HG02623 (cell line): Measurements from ENCODE around the gene OR4A47.
"Not testable (repeated sequence)": the region's sequence is repeated elsewhere in the genome, so short reads cannot be mapped to it uniquely, and the experiment has no call there.

Source experiments
- ATAC-seq: cut with Tn5 transposase; IDR thresholded peaks from one replicate; pipeline ENCODE4 v1.9.1; 2021; ENCODE audit warnings: moderate library complexity; ENCODE audit not compliant: unreplicated experiment

The OR4A47 gene

GRCh38 chr11:48488493-48488892, at the start of gene OR4A47:
Gene OR4A47, plus strand, starts transcription at chr11:48488793. Its CDS starts 0 bp downstream, at chr11:48488793.
- not testable (repeated sequence) for ATAC-seq

GRCh38 chr11:48455909-48456308, 32.7 kb upstream of the OR4A47 start:
- ATAC-seq: not testable (repeated sequence)

GRCh38 chr11:48473966-48474365, 14.6 kb upstream of the OR4A47 start:
- ATAC-seq: not testable (repeated sequence)

- ATAC-seq: not testable (repeated sequence)
These were observed 13.9 kb upstream of the OR4A47 start for GRCh38 chr11:48474703-48475102.

GRCh38 chr11:48506169-48506568, 17.6 kb downstream of the OR4A47 start:
- not testable (repeated sequence) for ATAC-seq

GRCh38 chr11:48538991-48539390, 50.4 kb downstream of the OR4A47 start:
- no peak for ATAC-seq
